ENCODE measurements around the gene RAMP3. TPM values are rescaled to one million over a fixed set of nuclear protein-coding genes. Genes with fewer than 3 reads are reported as not detected.

RAMP3 gene
- total and polyA plus RNA-seq, 9 of the 15 experiments (the other 6 are each of a cell fraction or from before 2014, with no cell fraction given), result not detected

GRCh38 chr7:45138433-45139267 lies 18.9 kb upstream of the RAMP3 start (continued):
- TF ChIP-seq CTCF (IDR thresholded peaks at IDR 0.05 in 2 of 3, conservative IDR thresholded peaks at IDR 0.05 in 1 of 3; ENCODE audit: insufficient read depth in 2 of 3, low read depth in 1 of 3, low read length in 3 of 3) (no peak), WHSC1 (IDR thresholded peaks at IDR 0.05; ENCODE audit: low read length) (no peak), CHD7 (IDR thresholded peaks at IDR 0.05; ENCODE audit: low read depth, low read length) (no peak), MTA2 (IDR thresholded peaks at IDR 0.05; ENCODE audit: low read depth) (no peak), ESRRB (CRISPR knock-in tag; IDR thresholded peaks at IDR 0.05; ENCODE audit: borderline replicate concordance) (no peak), SNIP1 (IDR thresholded peaks at IDR 0.05; ENCODE audit: low read depth) (no peak), ZNF384 (IDR thresholded peaks at IDR 0.05; ENCODE audit: low read depth, low read length) (peak; percentile 65; the same call in 1 of the 2 replicates), ZNF23 (CRISPR knock-in tag; IDR thresholded peaks at IDR 0.05) (no peak)
- TF ChIP-seq, protein P1, sequence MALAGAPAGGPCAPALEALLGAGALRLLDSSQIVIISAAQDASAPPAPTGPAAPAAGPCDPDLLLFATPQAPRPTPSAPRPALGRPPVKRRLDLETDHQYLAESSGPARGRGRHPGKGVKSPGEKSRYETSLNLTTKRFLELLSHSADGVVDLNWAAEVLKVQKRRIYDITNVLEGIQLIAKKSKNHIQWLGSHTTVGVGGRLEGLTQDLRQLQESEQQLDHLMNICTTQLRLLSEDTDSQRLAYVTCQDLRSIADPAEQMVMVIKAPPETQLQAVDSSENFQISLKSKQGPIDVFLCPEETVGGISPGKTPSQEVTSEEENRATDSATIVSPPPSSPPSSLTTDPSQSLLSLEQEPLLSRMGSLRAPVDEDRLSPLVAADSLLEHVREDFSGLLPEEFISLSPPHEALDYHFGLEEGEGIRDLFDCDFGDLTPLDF (CRISPR knock-in tag; IDR thresholded peaks at IDR 0.05), result no peak
- TF ChIP-seq, protein P2, sequence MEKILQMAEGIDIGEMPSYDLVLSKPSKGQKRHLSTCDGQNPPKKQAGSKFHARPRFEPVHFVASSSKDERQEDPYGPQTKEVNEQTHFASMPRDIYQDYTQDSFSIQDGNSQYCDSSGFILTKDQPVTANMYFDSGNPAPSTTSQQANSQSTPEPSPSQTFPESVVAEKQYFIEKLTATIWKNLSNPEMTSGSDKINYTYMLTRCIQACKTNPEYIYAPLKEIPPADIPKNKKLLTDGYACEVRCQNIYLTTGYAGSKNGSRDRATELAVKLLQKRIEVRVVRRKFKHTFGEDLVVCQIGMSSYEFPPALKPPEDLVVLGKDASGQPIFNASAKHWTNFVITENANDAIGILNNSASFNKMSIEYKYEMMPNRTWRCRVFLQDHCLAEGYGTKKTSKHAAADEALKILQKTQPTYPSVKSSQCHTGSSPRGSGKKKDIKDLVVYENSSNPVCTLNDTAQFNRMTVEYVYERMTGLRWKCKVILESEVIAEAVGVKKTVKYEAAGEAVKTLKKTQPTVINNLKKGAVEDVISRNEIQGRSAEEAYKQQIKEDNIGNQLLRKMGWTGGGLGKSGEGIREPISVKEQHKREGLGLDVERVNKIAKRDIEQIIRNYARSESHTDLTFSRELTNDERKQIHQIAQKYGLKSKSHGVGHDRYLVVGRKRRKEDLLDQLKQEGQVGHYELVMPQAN (IDR thresholded peaks at IDR 0.05; ENCODE audit: borderline replicate concordance), result no peak
